ENCODE measurements around the gene CCDC178.

Gene CCDC178

GRCh38 chr18:32930695-32931301 lies 509.7 kb downstream of the CCDC178 start:
- TF ChIP-seq CTCF (IDR thresholded peaks at IDR 0.05; ENCODE audit: insufficient read depth, low read length, missing control alignments) = peak; percentile 63
- H3K4me3 ChIP-seq (ENCODE audit: low read depth, low read length) = no peak overlapping the region
- peak; percentile 5 for DNase-seq (ENCODE audit: low read depth, low spot score)
- ChIA-PET CTCF (interaction anchor here (0.6 to 3.4 kb wide), 6 partner anchors 8 to 217 kb away, joined by 3 to 16 read pairs (median 4); no protein-coding TSS in a partner anchor), POLR2A (no interaction called here)

DNA sequence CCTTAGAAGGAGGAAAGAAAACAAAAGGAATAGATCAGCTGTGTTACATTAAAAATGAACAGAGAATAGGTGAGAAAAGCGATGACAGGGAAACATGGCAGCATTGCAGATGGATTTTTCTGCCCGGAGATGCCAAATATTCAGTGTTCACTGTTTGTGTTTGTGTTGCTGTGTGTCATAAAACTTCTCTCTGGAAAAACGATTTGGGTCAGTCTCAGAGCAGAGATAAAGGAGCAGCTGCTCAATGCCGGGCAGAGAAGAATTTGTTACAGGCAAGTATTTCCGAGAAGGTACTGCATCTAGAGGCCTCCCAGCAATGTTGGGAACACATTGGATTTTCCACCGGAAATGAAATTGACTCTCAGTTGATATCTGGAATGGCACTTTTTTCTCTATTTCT lies 511.3 kb downstream of the CCDC178 start:
- no peak for DNase-seq (ENCODE audit: low read depth, low spot score)
- POLR2A ChIA-PET = no interaction called here
- no peak for TF ChIP-seq CTCF (IDR thresholded peaks at IDR 0.05; ENCODE audit: insufficient read depth, low read length, missing control alignments)
- CTCF ChIA-PET = interaction anchor here (2.2 to 3.4 kb wide), 2 partner anchors 28 to 215 kb away, joined by 5 to 11 read pairs; no protein-coding TSS in a partner anchor
- no peak overlapping the region for H3K4me3 ChIP-seq (ENCODE audit: low read depth, low read length)

DNA sequence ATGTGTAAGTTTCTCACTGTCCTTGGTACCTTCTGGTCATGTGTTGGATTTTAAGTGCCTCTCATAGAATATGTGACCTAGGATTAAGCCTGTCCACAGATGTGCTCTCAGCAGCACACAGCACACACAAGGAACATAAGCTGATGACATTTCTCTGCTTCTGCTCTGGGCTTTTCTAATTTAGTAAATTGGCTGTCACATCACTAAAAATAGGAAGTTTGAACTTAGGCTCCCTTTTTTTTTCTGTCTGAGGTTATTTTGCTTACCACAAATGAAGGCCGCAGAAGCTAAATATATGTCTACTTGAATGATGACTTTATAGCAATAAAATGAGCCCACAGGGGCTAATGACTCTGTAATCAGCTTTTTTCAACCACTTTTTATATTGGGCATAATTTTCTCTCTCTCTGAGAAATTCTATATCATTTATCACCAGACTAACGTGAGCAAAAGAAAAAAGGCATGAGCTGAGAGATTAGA lies 517.5 kb downstream of the CCDC178 start:
- ChIA-PET POLR2A (no interaction called here), CTCF (interaction anchor here (1.0 to 3.5 kb wide), 2 partner anchors 9 to 44 kb away, joined by 3 to 16 read pairs; no protein-coding TSS in a partner anchor)
- DNase-seq (ENCODE audit: low read depth, low spot score) = no peak

DNA sequence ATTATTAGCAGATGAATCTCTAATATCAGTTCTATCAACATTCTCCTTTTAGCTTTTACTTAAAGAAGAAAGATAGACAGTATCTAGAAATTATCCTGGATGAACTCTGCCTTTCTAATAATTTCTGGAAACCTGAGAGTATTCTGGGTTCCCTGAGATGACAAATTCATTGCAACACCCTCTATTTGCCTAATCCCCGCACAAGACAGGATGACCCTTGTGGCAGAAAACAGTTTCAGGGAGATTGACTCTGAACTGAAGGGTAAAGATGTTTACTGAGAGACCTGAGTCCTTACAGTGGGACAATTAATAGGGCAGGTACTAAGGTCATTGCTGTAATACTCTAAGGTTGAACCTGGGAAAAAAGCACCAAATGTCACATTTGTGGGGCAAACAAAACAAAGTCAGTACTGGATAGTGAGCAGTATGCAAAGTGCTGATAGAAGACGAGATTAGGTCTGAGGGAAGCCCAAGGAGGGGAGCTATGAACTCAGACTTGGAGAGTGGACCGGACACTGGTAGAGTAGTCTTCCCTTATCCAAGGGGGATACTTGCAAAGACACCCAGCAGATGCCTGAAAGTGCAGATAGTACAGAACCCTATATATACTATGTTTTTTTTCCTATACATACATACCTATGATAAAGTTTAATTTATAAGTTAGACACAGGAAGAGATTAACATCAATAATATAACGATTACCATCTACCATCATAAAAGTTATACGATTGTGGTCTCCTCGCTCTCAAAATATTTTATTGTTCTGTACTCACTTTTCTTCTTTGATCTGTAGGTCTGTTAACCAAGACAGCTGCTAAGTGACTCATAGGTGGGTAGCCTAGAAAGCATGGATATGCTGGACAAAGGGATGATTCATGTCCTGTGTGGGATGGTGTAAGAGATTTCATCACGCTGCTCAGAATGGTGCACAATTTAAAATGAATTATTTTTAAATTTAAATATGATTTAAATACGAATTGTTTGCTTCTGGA lies 519.4 kb downstream of the CCDC178 start:
- POLR2A ChIA-PET = no interaction called here
- CTCF ChIA-PET = interaction anchor here (3.5 kb wide), 1 partner anchor 10 kb away, joined by 16 read pairs; no protein-coding TSS in a partner anchor
- no peak overlapping the region for H3K4me3 ChIP-seq (ENCODE audit: low read depth, low read length)
- no peak for TF ChIP-seq CTCF (IDR thresholded peaks at IDR 0.05; ENCODE audit: insufficient read depth, low read length, missing control alignments)
- DNase-seq (ENCODE audit: low read depth, low spot score) = peak; percentile 58

More for the DNA sequence above, 517.5 kb downstream of the CCDC178 start:
- no peak for TF ChIP-seq CTCF (IDR thresholded peaks at IDR 0.05; ENCODE audit: insufficient read depth, low read length, missing control alignments)
- no peak overlapping the region for H3K4me3 ChIP-seq (ENCODE audit: low read depth, low read length)

- TF ChIP-seq CTCF (IDR thresholded peaks at IDR 0.05; ENCODE audit: insufficient read depth, low read length, missing control alignments) = peak; percentile 0
- ChIA-PET CTCF (no interaction called here), POLR2A (no interaction called here)
- no peak for DNase-seq (ENCODE audit: low read depth, low spot score)
- no peak overlapping the region for H3K4me3 ChIP-seq (ENCODE audit: low read depth, low read length)
These were observed 520.7 kb downstream of the CCDC178 start for GRCh38 chr18:32919799-32920198.

Data from AG04449 (cell line).